AG09319 (cell line): Measurements from ENCODE around the gene TMEM30A.

Source experiments
- DNase-seq: peaks from one replicate; pipeline ENCODE4 v3.0.0-alpha.2; 2010; ENCODE audit warnings: low read depth; ENCODE audit errors: extremely low read depth
- CTCF ChIP-seq: IDR thresholded peaks from 2 replicates; pipeline ENCODE4 v1.5.1; 2011; ENCODE audit warnings: low read depth, mild to moderate bottlenecking, inconsistent platforms, low read length, moderate library complexity

TMEM30A gene

GRCh38 chr6:75261299-75261698 lies 23.3 kb downstream of the TMEM30A start:
- TF ChIP-seq CTCF: no peak
- DNase-seq: no peak

GRCh38 chr6:75257343-75258087 lies 27.1 kb downstream of the TMEM30A start:
- no peak for DNase-seq
- no peak for TF ChIP-seq CTCF

- TF ChIP-seq CTCF: no peak
- DNase-seq: no peak
Observed at GRCh38 chr6:75250552-75250951, 34.0 kb downstream of the TMEM30A start.

- TF ChIP-seq CTCF: no peak
- no peak for DNase-seq
Observed at GRCh38 chr6:75249837-75250236, 34.8 kb downstream of the TMEM30A start.

GRCh38 chr6:75246386-75246785 lies 38.2 kb downstream of the TMEM30A start:
- no peak for DNase-seq
- TF ChIP-seq CTCF: no peak

- TF ChIP-seq CTCF: no peak
- no peak for DNase-seq
Observed at GRCh38 chr6:75244063-75244584, 40.5 kb downstream of the TMEM30A start.

GRCh38 chr6:75243333-75244062 lies 41.1 kb downstream of the TMEM30A start, which contains the start of gene COX7A2:
TSS of gene COX7A2 (minus strand) at chr6:75243801. CDS start at chr6:75243734, 67 bp downstream.
- TF ChIP-seq CTCF: no peak
- DNase-seq: peak; percentile 94
